GM12878 (cell line): ENCODE results near the gene FFAR3.

Experiments
- SREBF2 ChIP-seq: IDR thresholded peaks from 2 replicates; pipeline ENCODE4 v1.6.1; 2012; ENCODE audit warnings: mild to moderate bottlenecking, low read length
- TF ChIP-seq, protein P1 (sequence below), 3 experiments: IDR thresholded peaks in 2 of 3; conservative IDR thresholded peaks in 1 of 3; 2 replicates each; pipeline ENCODE4 v1.5.1; 2011; ENCODE audit warnings: low read depth in 3 of 3, low read length in 3 of 3, mild to moderate bottlenecking in 3 of 3, control low read depth in 2 of 3, moderate library complexity in 2 of 3, inconsistent platforms in 1 of 3, mixed read lengths in 1 of 3; ENCODE audit not compliant: control insufficient read depth in 2 of 3, insufficient read depth in 1 of 3; ENCODE audit errors: extremely low read depth in 1 of 3
- TF ChIP-seq, protein P2 (sequence below): IDR thresholded peaks from 2 replicates; pipeline ENCODE4 v1.6.1; 2012; ENCODE audit warnings: low read depth, low read length, improper control_type of control experiment

DNA sequence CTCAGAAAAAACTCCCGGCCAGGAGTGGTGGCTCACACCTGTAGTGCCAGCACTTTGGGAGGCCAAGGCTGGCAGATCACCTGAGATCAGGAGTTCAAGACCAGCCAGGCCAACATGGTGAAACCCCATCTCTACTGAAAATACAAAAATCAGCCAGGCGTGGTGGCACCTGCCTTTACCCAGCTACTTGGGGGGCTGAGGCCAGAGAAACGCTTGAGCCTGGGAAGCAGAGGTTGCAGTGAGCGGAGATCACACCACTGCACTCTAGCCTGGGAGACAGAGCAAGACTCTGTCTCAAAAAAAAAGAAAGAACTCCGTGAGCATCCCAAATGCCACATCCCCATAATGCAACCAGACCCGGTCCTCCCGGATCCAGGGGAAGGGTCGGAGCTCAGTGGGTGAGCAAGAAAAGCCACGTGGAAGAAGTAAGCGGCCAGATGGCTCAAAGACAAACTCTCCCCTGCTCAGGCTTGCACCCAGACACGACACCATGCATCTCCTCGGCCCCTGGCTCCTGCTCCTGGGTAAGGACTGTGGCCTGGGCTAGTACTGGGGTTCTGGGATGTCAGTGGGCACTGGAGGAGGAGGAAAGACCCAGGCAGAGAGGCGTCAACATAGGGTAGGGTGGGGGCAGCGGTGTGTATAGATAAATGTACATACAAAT is 26.6 kb upstream of the FFAR3 start:
- TF ChIP-seq, protein P1, sequence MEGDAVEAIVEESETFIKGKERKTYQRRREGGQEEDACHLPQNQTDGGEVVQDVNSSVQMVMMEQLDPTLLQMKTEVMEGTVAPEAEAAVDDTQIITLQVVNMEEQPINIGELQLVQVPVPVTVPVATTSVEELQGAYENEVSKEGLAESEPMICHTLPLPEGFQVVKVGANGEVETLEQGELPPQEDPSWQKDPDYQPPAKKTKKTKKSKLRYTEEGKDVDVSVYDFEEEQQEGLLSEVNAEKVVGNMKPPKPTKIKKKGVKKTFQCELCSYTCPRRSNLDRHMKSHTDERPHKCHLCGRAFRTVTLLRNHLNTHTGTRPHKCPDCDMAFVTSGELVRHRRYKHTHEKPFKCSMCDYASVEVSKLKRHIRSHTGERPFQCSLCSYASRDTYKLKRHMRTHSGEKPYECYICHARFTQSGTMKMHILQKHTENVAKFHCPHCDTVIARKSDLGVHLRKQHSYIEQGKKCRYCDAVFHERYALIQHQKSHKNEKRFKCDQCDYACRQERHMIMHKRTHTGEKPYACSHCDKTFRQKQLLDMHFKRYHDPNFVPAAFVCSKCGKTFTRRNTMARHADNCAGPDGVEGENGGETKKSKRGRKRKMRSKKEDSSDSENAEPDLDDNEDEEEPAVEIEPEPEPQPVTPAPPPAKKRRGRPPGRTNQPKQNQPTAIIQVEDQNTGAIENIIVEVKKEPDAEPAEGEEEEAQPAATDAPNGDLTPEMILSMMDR (IDR thresholded peaks at IDR 0.05 in 2 of 3, conservative IDR thresholded peaks at IDR 0.05 in 1 of 3; ENCODE audit: control insufficient read depth in 2 of 3, extremely low read depth in 1 of 3, insufficient read depth in 1 of 3, low read depth in 3 of 3, low read length in 3 of 3) = no peak
- TF ChIP-seq, protein P2, sequence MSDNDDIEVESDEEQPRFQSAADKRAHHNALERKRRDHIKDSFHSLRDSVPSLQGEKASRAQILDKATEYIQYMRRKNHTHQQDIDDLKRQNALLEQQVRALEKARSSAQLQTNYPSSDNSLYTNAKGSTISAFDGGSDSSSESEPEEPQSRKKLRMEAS = no peak
- no peak for TF ChIP-seq SREBF2
